ENCODE measurements around the gene DPYD.

The DPYD gene

DNA sequence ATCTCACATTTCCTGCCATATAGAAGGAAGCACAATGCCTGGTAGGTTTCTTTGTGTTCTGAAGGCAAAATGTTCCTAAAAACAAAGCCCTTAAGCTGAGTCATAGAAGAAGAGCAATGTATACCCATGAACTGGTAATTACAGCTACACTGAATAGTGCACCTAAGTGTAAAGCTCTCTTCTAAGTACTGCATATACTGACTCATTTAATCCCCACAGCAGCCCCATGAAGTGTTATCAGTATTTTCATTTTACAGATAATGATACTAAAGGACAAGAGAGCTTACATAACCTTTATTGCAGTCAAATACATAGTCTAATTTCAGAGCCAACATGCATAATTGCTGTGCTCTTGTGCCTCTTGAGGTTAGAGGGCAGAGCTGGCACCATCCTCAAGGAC is 239.9 kb downstream of the DPYD start:
- DNase-seq, result peak; percentile 9

GRCh38 chr1:97680470-97680869 is 240.4 kb downstream of the DPYD start:
- no peak for DNase-seq

- no peak for DNase-seq
These were observed 243.1 kb downstream of the DPYD start for GRCh38 chr1:97677702-97678101.

DNA sequence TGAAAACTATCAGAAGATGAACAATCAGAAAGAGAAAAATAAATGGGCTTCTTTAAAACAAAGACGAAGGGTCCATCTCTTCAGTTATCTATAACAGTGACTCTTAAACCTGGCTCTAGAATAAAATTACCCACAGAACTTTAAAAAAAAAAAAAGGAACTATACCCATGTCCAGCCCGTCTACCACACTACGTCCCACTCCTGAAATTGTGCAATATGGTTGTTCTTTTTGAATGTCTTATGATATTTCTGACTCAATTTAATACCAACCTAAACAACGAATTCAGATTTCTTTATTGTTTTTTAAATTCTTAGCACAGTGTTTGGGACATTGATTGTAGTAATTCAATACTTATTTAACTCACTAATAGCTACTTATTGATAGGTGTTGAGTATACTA is 246.3 kb downstream of the DPYD start:
- DNase-seq, result no peak

DNA sequence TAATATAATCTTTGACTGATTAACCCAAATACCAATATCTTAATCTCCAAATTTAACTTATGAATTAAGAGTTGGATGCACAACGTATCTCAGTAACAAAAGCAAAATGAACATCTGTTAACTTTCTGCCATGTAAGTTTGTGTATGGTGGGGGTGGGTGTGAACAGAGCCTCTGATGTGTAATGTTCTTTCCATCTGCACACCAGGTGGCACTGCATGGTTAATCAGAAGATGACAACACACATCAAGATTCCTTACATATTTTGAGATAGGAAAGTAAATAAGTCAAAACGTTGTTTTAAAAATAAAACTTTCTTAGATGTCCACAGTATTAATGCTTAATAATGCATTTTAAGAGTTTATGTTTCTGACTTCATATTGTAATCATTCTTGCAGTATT is 251.9 kb downstream of the DPYD start:
- no peak for DNase-seq

- DNase-seq, result no peak
These were observed 260.3 kb downstream of the DPYD start for GRCh38 chr1:97660431-97661105.

- no peak for DNase-seq
These were observed 265.8 kb downstream of the DPYD start for GRCh38 chr1:97654876-97655585.

DNA sequence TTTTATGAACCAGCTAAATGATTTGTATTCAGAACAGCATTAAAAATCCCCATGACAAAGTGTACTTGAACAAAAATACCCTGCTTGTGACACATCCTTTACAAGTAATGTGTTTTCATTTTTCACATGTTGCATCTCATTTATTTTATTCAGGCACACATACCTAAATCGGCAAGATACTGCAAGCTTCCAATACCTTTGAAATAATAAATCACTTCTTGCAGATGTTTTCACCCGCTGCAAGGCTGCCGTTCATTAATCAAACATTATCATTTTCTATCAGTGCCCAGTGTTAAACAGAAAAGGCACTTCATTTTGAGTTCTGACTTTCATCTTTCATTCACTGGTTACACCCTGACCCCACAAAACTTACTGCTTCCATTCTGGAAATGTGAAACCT is 269.6 kb downstream of the DPYD start:
- DNase-seq, result no peak

- no peak for DNase-seq
These were observed 271.2 kb downstream of the DPYD start for GRCh38 chr1:97649591-97649990.

DNA sequence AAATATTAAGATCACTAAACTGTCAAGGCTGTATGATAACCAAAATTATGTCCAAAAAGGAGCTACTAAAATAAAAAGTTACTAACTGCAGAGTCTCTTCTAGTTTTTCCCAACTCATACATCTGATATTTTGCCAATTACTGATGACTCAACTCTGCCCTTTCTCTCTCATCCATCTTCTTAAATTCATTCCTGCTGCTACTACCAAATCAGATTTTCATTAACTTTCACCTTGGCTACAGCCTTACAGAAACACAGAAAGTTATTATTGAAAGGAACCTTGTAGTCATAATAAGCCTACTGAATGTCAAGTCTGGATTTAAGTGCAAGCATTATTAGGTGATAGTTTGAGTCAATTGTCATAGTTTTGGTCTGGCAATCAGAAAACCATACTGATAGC is 273.1 kb downstream of the DPYD start:
- no peak for DNase-seq

DNA sequence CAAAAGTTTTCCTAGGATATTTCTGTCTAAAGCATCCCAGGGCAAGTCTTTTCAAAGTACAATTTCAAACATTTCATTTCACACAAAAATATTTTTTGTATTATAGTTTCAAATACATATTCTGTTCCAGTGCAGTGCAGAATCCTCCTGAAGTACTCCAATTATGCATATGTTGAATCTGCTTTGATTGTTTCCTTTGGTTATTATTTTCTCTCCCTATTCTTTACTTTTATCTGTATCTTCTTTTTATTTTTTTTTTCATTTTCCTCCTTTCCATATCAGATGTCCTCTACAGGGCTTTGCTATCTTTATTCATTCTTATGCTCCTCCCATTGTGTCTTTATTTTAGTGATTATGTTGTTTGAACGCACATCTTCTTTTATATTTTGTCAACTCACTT is 274.8 kb downstream of the DPYD start:
- DNase-seq, result no peak

DNA sequence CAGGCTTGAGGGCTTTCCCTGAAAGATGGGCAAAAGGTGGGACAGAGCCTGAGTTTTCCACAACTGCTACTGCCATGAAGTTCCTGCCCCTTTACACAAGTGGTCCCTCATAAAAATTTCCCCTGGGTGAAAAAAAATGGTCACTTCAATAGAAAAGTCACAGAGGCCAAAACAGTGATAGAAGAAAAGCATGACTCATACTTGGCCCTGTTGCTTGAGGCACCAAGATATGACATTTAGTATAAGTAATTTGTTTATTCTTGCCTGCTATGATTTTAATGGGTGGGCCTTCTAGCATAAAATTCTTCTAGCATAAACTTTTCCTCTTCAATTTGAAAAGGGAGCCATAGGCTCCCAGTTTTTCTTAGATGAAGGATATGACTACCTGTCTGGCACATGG is 280.2 kb downstream of the DPYD start:
- no peak for DNase-seq

DNA sequence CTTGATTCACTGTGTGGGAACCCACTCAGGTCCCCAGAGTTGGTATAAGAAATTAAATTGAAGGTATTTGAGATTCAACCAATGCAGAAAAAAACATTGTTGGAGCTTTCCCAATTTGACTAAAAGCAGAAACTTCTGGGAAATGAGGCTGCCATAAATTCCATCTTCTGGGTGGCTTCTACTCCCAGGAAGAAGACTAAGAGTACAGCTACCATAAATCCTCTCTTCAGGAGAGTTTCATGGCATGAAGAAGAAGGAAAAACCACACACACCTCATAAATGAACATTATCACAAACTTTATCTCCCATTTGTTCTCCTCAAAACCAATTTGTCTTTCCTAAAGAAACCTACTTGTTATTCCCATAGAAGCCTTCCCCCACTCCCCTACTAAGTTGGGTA is 283.9 kb downstream of the DPYD start:
- no peak for DNase-seq

DNA sequence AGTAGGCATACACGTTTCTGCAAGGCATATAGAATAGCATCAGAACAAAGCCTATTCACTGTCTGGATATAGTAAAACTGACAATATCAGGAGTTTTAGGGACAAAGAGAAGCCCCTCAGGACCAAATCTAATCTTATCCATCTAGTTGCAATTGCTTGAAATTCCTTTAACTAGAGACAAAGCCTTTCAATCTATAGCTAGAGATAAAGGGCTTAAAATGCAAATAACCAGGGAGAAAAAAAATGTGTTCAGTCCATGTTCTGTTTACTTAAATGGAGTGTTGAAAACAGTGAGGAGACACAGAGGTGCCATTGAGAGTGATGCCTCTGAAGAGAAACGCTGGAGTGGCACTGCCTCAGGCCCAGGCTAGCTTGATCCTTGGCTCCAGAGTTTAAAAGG is 286.1 kb downstream of the DPYD start:
- no peak for DNase-seq

- DNase-seq, result no peak
These were observed 288.1 kb downstream of the DPYD start for GRCh38 chr1:97632776-97633175.

DNA sequence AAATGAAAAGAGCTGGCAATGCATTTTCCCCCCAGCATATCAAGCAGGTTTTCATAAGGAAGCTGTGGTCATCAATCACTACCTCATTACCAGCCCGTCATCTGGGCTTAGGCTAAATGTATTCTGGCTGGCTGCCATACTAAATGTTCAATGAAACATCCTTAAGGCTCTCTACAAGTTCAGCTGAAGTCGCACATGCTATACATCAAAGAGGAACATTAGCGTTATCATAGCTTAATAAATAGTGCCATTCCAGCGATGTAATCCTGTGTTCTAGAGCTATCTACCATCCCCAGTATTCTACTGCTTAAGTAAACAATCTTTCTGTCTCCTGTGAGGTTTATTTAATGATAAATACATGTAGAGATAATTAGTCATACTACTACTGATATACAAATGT is 288.8 kb downstream of the DPYD start:
- DNase-seq, result no peak

DNA sequence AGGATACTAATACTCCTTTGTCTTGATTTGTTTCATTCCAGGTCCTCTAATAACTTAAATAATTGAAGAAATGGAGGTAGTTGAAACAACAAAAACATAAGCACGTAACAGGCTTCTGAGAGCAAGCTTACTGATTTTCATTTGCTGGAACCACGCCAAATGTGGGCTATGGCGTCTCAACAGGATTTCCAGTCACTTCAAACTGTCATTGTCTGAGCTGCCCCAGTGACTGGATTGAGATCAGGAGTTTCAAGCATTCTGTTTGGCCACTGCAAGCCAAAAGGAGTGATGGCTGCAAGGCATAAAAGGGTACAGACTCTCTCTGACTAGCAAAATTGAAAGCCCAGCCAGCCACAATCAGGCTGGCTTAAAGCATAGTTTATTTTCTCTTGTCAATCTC is 289.9 kb downstream of the DPYD start:
- DNase-seq, result no peak

DNA sequence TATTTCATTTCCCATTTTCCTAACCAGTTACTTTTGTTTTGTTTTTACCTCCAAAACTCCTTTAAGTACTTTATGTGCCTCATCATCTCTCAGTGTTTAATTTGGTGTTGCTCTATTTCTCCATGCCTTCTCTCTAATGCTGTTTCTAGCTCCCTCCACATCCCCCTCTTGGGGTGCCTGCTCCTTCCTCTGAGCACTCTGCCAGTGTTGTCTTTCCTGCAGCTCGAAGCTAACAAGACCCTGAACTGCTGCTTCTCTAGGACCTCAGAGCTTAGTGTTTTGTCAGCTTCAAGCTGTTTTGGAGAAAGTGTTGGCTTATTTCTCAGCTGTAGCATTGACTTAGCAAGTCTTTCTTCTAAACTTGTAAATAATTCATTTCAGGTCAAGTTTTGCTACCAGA is 290.6 kb downstream of the DPYD start:
- no peak for DNase-seq

- no peak for DNase-seq
These were observed 297.6 kb downstream of the DPYD start for GRCh38 chr1:97623220-97623619.

DNA sequence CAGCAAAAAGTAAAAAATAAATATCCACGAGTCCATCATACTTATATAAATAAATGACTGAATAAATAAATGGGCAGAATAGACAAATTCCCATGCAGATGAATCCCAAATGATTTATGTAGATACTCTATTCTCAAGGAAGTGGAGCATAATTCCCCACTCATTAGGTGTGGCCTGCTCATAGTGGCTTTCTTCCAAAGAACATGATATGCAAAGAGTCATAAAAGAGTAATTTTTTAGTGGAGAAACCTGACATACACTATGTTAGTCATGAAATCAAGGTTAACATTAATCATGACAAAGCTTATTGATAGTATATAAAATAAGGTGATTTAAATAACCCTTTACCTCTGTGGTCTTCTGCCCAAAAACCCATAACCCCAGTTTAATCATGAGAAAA is 298.9 kb downstream of the DPYD start:
- no peak for DNase-seq

DNA sequence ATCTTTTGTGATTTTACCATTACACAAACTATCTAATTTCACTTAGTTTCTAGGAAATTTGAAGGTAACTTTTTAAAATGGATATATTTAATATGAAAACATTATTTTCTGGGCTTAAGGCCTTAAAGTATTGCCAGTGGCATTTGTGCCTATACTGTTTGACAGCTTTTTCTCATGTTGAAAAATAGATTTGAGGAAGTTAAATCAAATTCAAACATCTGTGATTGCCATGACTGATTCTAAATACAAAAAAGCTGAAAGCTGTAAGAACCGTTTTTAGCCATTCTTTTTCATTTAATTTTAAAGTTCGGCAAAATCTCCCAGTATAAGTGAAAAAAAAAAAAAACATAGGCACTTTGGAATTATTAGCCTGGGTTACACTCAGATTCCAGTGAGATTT is 301.1 kb downstream of the DPYD start:
- no peak for DNase-seq

DNA sequence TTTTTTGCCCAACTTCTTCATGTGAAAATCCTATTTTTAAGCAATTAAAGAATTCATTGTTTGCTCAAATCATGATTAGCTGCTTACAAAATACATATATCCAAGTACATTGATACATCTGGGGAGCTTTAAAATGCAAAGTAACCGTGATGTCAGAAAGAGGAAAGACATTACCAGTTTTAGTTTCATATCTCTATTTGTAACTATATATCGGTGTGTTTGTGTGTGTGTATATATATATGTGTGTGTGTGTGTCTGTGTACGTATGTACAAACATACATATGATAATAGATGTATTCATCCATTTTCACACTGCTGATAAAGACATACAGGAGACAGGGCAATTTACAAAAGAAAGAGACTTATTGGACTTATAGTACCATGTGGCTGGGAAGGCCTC is 310.1 kb downstream of the DPYD start:
- DNase-seq, result no peak

DNA sequence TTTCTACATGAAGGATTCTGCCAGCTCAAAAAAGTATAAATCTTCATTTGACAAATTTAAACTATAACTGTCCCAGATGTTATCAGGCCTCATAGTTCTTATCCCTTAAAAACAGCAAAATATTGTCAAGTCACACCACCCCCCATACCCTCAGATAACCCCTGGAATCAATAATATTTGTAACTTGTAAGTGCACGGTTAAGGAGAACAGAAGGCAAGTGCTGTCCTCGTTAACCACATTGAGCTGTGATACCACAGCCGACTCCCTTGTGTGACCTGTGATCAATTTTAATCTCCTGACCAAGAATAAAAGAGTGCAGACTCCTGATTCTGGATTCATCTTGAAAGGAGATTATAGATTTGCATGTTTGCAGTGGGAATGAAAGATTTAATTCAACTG is 310.7 kb downstream of the DPYD start:
- no peak for DNase-seq

DNA sequence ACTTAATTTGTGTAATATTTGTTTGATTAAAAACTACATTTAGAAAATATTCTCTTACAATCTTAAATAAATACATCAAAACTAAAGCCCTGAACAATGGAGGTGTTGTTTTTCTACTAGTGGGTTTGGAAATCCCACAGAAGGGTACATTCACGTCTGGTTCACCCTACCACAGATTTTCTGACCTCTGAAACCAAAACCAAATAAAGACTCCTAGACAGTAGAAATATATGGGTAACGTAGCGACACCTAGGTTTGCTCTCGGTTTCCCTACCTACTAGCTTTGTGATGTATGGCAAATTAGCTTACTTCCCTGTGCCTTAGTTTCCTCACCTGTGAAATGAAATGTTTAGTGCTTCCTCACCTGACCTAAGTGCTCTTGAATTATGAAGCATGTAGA is 312.6 kb downstream of the DPYD start:
- DNase-seq, result no peak

DNA sequence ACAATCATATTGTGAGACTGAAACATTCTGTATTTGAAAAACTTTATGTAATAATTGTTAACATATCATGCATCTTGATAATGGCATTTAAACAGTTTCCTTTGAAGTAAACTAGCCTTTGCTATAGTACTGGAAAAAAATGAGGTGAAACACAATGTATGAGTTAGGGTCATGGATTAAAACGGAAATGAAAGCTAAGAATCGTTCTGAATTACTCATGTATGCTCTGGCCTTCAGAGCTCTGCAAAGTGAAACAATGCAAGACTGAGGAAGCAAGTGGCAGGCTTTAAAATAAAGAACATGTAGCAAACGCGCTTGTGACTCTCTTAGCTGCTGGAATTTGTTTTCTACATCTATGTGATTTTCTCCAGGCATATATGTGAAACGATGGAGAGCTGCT is 317.1 kb downstream of the DPYD start:
- no peak for DNase-seq

Measured in activated CD4-positive, alpha-beta T cell treated with anti-CD3 and anti-CD28 coated beads, Interleukin-2, Interleukin-6, amounts not matched to agents 100 ng/mL and 50 ng/mL, durations not matched to agents 16 hours and 8 hours (primary cell).